ENCODE results near the gene ARHGAP44.

GRCh38 chr17:13024016-13024415 is 234.7 kb downstream of the ARHGAP44 start:
- TF ChIP-seq CTCF (optimal IDR thresholded peaks at IDR 0.05 in 1 of 3, IDR thresholded peaks at IDR 0.05 in 1 of 3, conservative IDR thresholded peaks at IDR 0.05 in 1 of 3; ENCODE audit: extremely low read depth in 1 of 3, insufficient read depth in 2 of 3, low read length in 3 of 3) (peak in 1 of 3 experiments; percentile 4), EZH2 (IDR thresholded peaks at IDR 0.05; ENCODE audit: low read length) (no peak)
